ENCODE results near the gene TRIM41. TPM values are rescaled to one million over a fixed set of nuclear protein-coding genes. Genes with fewer than 3 reads are reported as not detected.

The TRIM41 gene
- total and polyA plus RNA-seq, 2 of the 13 experiments (the other 11 are each of a cell fraction or from before 2014, with no cell fraction given): 10.2 to 16.7 TPM

DNA sequence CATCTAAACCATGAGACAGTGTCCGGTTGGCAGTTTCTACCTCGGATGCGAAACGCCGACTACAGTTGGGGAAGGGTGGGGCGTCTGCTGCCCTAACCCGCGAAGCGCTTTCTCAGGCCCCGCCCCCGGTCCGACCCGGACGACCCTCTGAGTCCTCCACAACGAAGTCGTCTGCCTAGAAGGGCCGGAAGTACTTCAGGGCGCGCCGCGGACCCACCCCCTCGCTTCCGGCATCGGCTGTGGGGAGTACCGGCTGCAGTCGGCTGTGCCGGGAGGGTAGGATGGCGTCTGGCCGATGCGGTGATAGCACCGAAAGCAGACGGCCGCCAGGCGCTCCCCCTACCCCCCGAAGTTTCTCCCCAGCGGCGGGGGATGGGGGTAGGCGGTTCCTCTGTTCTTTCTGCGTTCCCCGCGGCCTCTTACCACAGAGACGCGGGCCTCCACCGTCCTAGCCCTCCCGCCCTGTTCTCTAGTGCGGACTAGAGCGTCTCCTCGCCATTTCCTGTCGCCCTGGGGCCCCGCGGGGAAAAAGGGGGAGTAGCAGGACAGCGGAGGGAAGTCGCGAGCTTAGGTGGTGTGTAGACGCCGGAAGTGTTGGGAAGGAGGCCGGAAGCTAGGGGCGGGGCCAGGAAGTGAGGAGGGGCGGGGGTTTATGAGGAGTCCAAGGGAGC, at the start of gene TRIM41 (continued):
- TF ChIP-seq, protein P1, sequence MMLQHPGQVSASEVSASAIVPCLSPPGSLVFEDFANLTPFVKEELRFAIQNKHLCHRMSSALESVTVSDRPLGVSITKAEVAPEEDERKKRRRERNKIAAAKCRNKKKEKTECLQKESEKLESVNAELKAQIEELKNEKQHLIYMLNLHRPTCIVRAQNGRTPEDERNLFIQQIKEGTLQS (CRISPR knock-in tag; IDR thresholded peaks at IDR 0.05): no peak; the same call in 1 of the 2 replicates
- TF ChIP-seq, protein P2, sequence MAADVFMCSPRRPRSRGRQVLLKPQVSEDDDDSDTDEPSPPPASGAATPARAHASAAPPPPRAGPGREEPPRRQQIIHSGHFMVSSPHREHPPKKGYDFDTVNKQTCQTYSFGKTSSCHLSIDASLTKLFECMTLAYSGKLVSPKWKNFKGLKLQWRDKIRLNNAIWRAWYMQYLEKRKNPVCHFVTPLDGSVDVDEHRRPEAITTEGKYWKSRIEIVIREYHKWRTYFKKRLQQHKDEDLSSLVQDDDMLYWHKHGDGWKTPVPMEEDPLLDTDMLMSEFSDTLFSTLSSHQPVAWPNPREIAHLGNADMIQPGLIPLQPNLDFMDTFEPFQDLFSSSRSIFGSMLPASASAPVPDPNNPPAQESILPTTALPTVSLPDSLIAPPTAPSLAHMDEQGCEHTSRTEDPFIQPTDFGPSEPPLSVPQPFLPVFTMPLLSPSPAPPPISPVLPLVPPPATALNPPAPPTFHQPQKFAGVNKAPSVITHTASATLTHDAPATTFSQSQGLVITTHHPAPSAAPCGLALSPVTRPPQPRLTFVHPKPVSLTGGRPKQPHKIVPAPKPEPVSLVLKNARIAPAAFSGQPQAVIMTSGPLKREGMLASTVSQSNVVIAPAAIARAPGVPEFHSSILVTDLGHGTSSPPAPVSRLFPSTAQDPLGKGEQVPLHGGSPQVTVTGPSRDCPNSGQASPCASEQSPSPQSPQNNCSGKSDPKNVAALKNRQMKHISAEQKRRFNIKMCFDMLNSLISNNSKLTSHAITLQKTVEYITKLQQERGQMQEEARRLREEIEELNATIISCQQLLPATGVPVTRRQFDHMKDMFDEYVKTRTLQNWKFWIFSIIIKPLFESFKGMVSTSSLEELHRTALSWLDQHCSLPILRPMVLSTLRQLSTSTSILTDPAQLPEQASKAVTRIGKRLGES (CRISPR knock-in tag; IDR thresholded peaks at IDR 0.05; ENCODE audit: borderline replicate concordance): no peak
- no peak for TF ChIP-seq PRPF4 (IDR thresholded peaks at IDR 0.05; ENCODE audit: low read depth, low read length, poor library complexity, severe bottlenecking)
- TF ChIP-seq, protein P3, sequence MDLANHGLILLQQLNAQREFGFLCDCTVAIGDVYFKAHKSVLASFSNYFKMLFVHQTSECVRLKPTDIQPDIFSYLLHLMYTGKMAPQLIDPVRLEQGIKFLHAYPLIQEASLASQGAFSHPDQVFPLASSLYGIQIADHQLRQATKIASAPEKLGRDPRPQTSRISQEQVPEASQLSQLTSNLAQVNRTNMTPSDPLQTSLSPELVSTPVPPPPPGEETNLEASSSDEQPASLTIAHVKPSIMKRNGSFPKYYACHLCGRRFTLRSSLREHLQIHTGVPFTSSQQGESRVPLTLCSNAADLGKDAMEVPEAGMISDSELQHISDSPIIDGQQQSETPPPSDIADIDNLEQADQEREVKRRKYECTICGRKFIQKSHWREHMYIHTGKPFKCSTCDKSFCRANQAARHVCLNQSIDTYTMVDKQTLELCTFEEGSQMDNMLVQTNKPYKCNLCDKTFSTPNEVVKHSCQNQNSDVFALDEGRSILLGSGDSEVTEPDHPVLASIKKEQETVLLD (CRISPR knock-in tag; IDR thresholded peaks at IDR 0.05; ENCODE audit: low read depth): peak; percentile 82; the same call in 1 of the 2 replicates
- TF ChIP-seq MEIS1 (CRISPR knock-in tag; IDR thresholded peaks at IDR 0.05; ENCODE audit: borderline replicate concordance): 0 out of 2 replicates have a peak, but pooled peaks have one; percentile 38
- TF ChIP-seq NFATC3 (CRISPR knock-in tag; IDR thresholded peaks at IDR 0.05): no peak
- TF ChIP-seq ZNF678 (CRISPR knock-in tag; IDR thresholded peaks at IDR 0.05): 0 out of 2 replicates have a peak, but pooled peaks have one; percentile 68
- TF ChIP-seq ZKSCAN5 (CRISPR knock-in tag; IDR thresholded peaks at IDR 0.05): peak; percentile 61; the same call in 1 of the 2 replicates
- TF ChIP-seq TOE1 (CRISPR knock-in tag; IDR thresholded peaks at IDR 0.05): no peak
- 0 out of 2 replicates have a peak, but pooled peaks have one; percentile 52 for TF ChIP-seq MTA1 (CRISPR knock-in tag; IDR thresholded peaks at IDR 0.05; ENCODE audit: borderline replicate concordance)
- TF ChIP-seq TERF1 (CRISPR knock-in tag; IDR thresholded peaks at IDR 0.05): no peak
- no peak for TF ChIP-seq ZBTB33 (CRISPR knock-in tag; IDR thresholded peaks at IDR 0.05)
- no peak for TF ChIP-seq ZNF496 (CRISPR knock-in tag; IDR thresholded peaks at IDR 0.05; ENCODE audit: insufficient replicate concordance)
- TF ChIP-seq HOXA3 (CRISPR knock-in tag; IDR thresholded peaks at IDR 0.05): peak; percentile 80
- peak; percentile 47; the same call in 1 of the 2 replicates for TF ChIP-seq ZNF264 (CRISPR knock-in tag; IDR thresholded peaks at IDR 0.05)
- peak; percentile 79 for TF ChIP-seq AHR (CRISPR knock-in tag; IDR thresholded peaks at IDR 0.05)
- TF ChIP-seq, protein P4, sequence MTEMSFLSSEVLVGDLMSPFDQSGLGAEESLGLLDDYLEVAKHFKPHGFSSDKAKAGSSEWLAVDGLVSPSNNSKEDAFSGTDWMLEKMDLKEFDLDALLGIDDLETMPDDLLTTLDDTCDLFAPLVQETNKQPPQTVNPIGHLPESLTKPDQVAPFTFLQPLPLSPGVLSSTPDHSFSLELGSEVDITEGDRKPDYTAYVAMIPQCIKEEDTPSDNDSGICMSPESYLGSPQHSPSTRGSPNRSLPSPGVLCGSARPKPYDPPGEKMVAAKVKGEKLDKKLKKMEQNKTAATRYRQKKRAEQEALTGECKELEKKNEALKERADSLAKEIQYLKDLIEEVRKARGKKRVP (CRISPR knock-in tag; IDR thresholded peaks at IDR 0.05): peak in 1 of 2 experiments; percentile 34; a peak in 1 of 4 replicates
- TF ChIP-seq ZNF557 (CRISPR knock-in tag; IDR thresholded peaks at IDR 0.05): no peak
